DMS 273 (cell line): ENCODE results near the gene DUXA.
A peak's percentile ranks its signal among the peaks of the same experiment; 100 is the strongest.
"Not testable (repeated sequence)": the region's sequence is repeated elsewhere in the genome, so short reads cannot be mapped to it uniquely, and the experiment has no call there.

Experiments used
- DNase-seq: peaks from one replicate; lab custom pipeline; 2025; ENCODE audit not compliant: unreplicated experiment; lab: John Stamatoyannopoulos, UW

The DUXA gene

GRCh38 chr19:57167385-57167784 is at the start of gene DUXA:
Gene DUXA (minus strand): TSS chr19:57167485. CDS start chr19:57167443, 42 bp downstream.
- no peak for DNase-seq

- no peak for DNase-seq
These were observed 44.8 kb upstream of the DUXA start for GRCh38 chr19:57212109-57212508.

- no peak for DNase-seq
These were observed 43.1 kb upstream of the DUXA start for GRCh38 chr19:57210381-57210780.

- no peak for DNase-seq
These were observed 34.9 kb upstream of the DUXA start for GRCh38 chr19:57202160-57202559.

GRCh38 chr19:57197874-57198273 is 30.6 kb upstream of the DUXA start:
- DNase-seq: peak; percentile 74

GRCh38 chr19:57192993-57193392 is 25.7 kb upstream of the DUXA start:
- no peak for DNase-seq

- DNase-seq: no peak
These were observed 24.8 kb upstream of the DUXA start for GRCh38 chr19:57192077-57192420.

GRCh38 chr19:57191141-57192076 is 24.1 kb upstream of the DUXA start, which contains the start of gene ZNF264:
Gene ZNF264 (plus strand): TSS chr19:57191500. CDS start chr19:57191914, 414 bp downstream.
- peak; percentile 95 for DNase-seq

- DNase-seq: no peak
These were observed 23.0 kb upstream of the DUXA start for GRCh38 chr19:57190301-57190700.

GRCh38 chr19:57171551-57172081 is 4.3 kb upstream of the DUXA start:
- peak; percentile 73 for DNase-seq

- DNase-seq: no peak
These were observed 1.4 kb downstream of the DUXA start for GRCh38 chr19:57165846-57166245.

- no peak for DNase-seq
These were observed 5.2 kb downstream of the DUXA start for GRCh38 chr19:57161985-57162539.

- no peak for DNase-seq
These were observed 14.4 kb downstream of the DUXA start for GRCh38 chr19:57152921-57153320.

- DNase-seq: no peak
These were observed 25.6 kb downstream of the DUXA start for GRCh38 chr19:57141699-57142098.

- no peak for DNase-seq
These were observed 31.5 kb downstream of the DUXA start for GRCh38 chr19:57135797-57136196.

GRCh38 chr19:57127403-57127802 is 39.9 kb downstream of the DUXA start:
- DNase-seq: not testable (repeated sequence)

- no peak for DNase-seq
These were observed 43.4 kb downstream of the DUXA start for GRCh38 chr19:57123882-57124281.

- DNase-seq: no peak
These were observed 48.4 kb downstream of the DUXA start for GRCh38 chr19:57118848-57119247.

- not testable (repeated sequence) for DNase-seq
These were observed 53.8 kb downstream of the DUXA start for GRCh38 chr19:57113501-57113900.

- no peak for DNase-seq
These were observed 56.0 kb downstream of the DUXA start for GRCh38 chr19:57111329-57111644.

GRCh38 chr19:57110592-57111328 is 56.5 kb downstream of the DUXA start:
- peak; percentile 27 for DNase-seq
